Activated naive CD8-positive, alpha-beta T cell treated with anti-CD3 and anti-CD28 coated beads, Interleukin-2, amount 50 U/mL, for 24 hours (primary cell): ENCODE measurements around the gene OTC.
A peak's percentile ranks its signal among the peaks of the same experiment; 100 is the strongest.

Experiments used
- ATAC-seq: fragments of 150-1000 bp; cut with Tn5 transposase; one replicate; pipeline ENCODE4 v1.10.0; 2021
- DNase-seq: peaks from one replicate; pipeline ENCODE4 v3.0.0; 2021
- H3K27ac Mint-ChIP-seq: one replicate; pipeline ENCODE4 v1.8.0; 2021; ENCODE audit warnings: mild to moderate bottlenecking, mixed read lengths
- H3K27me3 Mint-ChIP-seq: one replicate; pipeline ENCODE4 v1.8.0; 2021; ENCODE audit warnings: mixed read lengths
- H3K36me3 Mint-ChIP-seq: one replicate; pipeline ENCODE4 v1.8.0; 2021; ENCODE audit warnings: low read depth, mixed read lengths
- H3K4me1 Mint-ChIP-seq: one replicate; pipeline ENCODE4 v1.8.0; 2021; ENCODE audit warnings: mixed read lengths
- H3K4me3 Mint-ChIP-seq: one replicate; pipeline ENCODE4 v1.8.0; 2021; ENCODE audit warnings: mild to moderate bottlenecking, moderate library complexity, mixed read lengths
- H3K9me3 Mint-ChIP-seq: one replicate; pipeline ENCODE4 v1.8.0; 2021; ENCODE audit warnings: mixed read lengths

OTC gene

DNA sequence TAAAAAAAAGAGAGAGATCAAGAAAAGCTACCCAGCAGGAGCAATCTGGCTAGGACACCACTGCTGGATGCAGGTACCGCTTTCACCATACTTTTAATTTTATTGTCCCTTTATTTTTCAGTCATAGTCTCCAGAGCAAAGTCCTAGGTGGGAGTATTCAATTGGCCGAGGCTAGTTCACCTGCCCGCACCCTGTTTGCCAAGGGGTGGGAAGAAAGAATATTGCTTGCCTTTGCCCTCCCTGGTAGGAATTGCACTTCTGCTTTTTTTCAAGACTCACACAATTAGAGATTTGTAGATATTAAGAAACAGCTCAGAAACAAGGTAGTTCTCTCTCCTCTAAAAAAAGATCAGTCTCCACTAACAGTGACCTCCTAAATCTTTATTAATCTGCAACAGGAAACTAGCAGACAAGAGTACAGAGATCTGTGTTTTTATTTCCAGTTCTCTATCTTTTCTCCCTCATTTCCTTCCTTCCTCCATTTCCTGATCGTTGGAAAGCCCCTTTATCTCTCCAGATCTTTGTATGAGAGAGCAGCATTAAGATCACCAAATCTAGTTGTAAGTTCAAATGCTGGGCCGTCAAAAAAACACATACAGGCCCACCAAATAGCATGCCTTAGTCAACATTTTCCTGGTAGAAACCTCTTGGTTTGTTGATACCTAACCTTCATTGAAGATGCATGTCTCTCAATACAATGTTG lies 15.7 kb upstream of the OTC start:
- H3K9me3 Mint-ChIP-seq = no peaks in the 10 kb centered on the region
- DNase-seq (no peak), ATAC-seq (no peak)
- H3K27ac Mint-ChIP-seq = no peak overlapping the region
- H3K4me1 Mint-ChIP-seq = no peaks in the 10 kb centered on the region
- H3K27me3 Mint-ChIP-seq = peaks cover 2% of the 10 kb centered on the region
- no peak overlapping the region for H3K4me3 Mint-ChIP-seq
- no peaks in the 10 kb centered on the region for H3K36me3 Mint-ChIP-seq

DNA sequence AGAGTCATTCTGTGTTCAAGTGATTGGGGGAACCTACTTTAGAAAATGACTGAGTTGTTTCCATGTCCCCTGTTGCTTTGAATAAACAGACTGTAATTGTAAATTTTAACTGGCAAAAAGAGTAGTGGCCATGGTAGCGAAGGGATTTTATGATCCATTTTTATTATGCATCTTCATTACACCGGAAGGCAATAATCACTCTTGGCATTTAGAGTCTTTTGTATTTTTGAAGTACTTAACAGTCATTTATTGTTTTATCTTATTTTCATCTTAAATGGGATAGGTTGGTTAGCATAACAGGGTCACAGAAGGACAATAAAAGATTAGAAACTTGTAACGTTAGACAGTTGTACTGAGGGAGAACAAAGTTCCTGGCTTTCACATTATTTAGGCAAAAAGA lies 11.0 kb upstream of the OTC start:
- Mint-ChIP-seq H3K9me3 (no peaks in the 10 kb centered on the region), H3K27ac (no peak overlapping the region), H3K27me3 (peaks cover 2% of the 10 kb centered on the region), H3K4me3 (no peak overlapping the region), H3K4me1 (no peaks in the 10 kb centered on the region), H3K36me3 (no peaks in the 10 kb centered on the region)
- DNase-seq (no peak), ATAC-seq (no peak)

DNA sequence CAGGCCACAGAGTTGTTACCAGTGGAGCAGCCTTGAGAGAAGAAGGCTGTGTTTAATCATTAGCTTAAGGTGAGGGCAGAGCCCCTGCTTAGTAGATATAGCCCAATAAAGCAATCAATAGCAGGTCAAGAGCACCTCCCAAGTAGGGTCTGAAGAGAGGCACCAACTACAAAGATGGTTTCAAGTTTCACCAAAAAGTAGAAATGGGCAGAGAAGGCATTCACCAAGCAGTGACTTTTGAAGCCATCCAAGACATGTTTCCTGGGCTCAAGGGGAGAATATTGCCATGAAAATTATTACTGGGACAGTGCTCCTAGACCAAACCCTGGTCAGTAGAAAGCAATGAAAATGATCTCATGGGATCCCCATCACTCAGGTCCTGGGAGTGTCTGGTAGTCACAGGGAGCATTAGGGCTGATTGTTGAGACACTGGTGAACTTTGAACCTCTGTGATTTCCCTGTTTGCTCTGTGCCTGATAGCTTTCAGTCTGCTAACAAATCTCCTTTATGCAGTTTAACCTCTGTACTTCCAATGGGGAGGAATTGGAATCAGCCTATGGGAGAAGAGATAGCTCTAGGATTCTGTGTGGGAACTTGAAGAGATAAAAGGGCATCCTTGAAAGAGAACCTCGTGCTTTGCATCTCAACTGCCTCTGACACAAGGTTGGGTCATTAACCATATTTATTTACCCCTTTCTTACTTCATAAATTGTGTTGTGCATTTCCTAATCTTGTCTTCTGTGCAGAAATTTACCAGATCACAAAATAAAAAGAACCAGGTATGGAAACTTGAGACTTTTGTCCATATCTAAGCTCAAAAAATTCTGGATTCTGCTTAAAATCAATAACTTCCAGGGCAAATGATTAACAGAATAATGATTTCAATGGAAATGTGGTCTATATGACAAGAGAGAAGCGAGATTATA lies 9.3 kb upstream of the OTC start:
- no peak overlapping the region for H3K27ac Mint-ChIP-seq
- H3K4me1 Mint-ChIP-seq = no peaks in the 10 kb centered on the region
- no peak for DNase-seq
- H3K36me3 Mint-ChIP-seq = no peaks in the 10 kb centered on the region
- no peaks in the 10 kb centered on the region for H3K27me3 Mint-ChIP-seq
- ATAC-seq = no peak
- H3K9me3 Mint-ChIP-seq = no peaks in the 10 kb centered on the region
- no peak overlapping the region for H3K4me3 Mint-ChIP-seq

DNA sequence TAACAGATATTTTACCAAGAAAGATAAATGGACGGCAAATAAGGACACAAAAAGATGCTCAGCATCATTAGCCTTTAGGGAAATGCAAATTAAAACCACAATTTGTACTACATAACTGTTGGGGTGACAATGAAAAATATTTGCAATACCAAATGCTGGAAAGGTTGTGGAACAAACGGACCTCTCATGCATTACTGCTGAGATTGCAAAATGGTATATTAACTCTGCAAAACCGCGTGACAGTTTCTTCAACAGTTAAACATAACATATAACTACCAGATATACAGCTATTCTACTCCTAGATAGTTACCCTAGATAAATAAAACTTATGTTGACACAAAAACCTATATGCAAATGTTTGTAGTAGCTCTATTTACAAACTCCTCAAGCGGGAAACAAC lies 6.3 kb upstream of the OTC start:
- H3K36me3 Mint-ChIP-seq = no peaks in the 10 kb centered on the region
- no peak overlapping the region for H3K4me3 Mint-ChIP-seq
- ATAC-seq = no peak
- no peak overlapping the region for H3K27ac Mint-ChIP-seq
- no peaks in the 10 kb centered on the region for H3K4me1 Mint-ChIP-seq
- no peak for DNase-seq
- H3K9me3 Mint-ChIP-seq = no peaks in the 10 kb centered on the region
- peaks cover 6% of the 10 kb centered on the region for H3K27me3 Mint-ChIP-seq

DNA sequence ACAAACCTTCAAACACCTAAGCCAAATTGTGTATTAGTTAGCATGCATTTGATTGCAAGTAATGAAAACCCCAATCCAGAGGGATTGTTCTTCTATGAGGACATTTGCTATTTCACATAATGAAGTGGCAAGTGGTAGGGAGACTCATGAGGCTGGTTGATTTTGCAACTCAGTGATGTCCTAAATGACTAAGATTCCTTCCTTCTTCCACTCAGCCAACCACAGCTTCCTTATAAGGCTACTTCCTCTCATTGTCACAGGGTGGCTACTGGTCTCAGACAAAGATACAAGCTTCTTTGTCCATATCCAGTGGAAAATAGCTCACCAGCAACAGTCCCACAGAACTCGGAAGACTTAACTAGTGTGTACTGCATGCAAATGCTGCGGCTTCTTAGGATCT lies 5.3 kb upstream of the OTC start:
- Mint-ChIP-seq H3K4me1 (no peaks in the 10 kb centered on the region), H3K27ac (no peak overlapping the region), H3K4me3 (no peak overlapping the region), H3K9me3 (no peaks in the 10 kb centered on the region), H3K27me3 (peaks cover 6% of the 10 kb centered on the region), H3K36me3 (no peaks in the 10 kb centered on the region)
- DNase-seq = no peak
- peak; percentile 36 for ATAC-seq

DNA sequence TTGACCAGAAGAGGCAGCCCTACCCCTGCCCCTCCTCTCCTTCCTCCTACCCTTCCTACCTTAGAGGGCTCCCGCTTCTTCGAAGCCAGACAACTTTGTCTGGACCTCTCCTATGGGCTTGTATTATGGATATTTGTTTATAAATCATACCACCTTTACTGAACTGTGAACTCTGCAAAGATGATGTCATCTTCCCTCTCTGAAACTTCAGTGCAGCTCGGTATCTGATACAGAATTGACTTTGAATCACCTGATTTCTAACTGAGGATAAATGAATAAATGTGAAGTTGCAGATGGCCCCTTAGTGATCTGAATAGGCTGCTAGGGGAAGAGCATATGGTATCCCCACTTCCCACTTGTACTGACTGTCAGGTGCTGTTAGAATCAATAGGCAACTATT lies 1.1 kb upstream of the OTC start:
- no peak overlapping the region for H3K4me3 Mint-ChIP-seq
- no peak for ATAC-seq
- peaks cover 6% of the 10 kb centered on the region for H3K27me3 Mint-ChIP-seq
- no peaks in the 10 kb centered on the region for H3K9me3 Mint-ChIP-seq
- no peaks in the 10 kb centered on the region for H3K4me1 Mint-ChIP-seq
- no peak overlapping the region for H3K27ac Mint-ChIP-seq
- DNase-seq = no peak
- no peaks in the 10 kb centered on the region for H3K36me3 Mint-ChIP-seq

DNA sequence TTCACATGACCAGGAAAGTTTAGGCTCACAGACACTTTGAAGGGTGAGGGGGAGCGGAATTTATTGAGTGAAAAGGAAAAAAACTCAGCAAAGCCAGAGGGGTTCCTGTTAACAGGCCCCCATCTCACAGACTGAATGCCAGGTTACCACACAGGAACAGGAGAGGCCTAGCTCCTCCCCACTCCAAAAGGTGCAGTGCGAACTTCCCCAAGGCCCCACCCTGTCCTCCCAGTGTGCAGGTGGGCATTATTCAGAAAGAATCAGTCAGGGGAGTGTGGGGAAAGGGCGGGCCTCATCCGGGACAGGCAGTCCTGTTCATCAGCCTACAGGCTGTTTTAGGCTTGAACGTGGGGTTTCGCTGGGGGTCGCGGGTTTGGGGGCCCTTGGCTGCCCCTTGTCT lies 4.0 kb downstream of the OTC start:
- no peaks in the 10 kb centered on the region for H3K4me1 Mint-ChIP-seq
- DNase-seq (no peak), ATAC-seq (no peak)
- no peaks in the 10 kb centered on the region for H3K36me3 Mint-ChIP-seq
- no peak overlapping the region for H3K27ac Mint-ChIP-seq
- H3K9me3 Mint-ChIP-seq = no peaks in the 10 kb centered on the region
- no peaks in the 10 kb centered on the region for H3K27me3 Mint-ChIP-seq
- H3K4me3 Mint-ChIP-seq = no peak overlapping the region

DNA sequence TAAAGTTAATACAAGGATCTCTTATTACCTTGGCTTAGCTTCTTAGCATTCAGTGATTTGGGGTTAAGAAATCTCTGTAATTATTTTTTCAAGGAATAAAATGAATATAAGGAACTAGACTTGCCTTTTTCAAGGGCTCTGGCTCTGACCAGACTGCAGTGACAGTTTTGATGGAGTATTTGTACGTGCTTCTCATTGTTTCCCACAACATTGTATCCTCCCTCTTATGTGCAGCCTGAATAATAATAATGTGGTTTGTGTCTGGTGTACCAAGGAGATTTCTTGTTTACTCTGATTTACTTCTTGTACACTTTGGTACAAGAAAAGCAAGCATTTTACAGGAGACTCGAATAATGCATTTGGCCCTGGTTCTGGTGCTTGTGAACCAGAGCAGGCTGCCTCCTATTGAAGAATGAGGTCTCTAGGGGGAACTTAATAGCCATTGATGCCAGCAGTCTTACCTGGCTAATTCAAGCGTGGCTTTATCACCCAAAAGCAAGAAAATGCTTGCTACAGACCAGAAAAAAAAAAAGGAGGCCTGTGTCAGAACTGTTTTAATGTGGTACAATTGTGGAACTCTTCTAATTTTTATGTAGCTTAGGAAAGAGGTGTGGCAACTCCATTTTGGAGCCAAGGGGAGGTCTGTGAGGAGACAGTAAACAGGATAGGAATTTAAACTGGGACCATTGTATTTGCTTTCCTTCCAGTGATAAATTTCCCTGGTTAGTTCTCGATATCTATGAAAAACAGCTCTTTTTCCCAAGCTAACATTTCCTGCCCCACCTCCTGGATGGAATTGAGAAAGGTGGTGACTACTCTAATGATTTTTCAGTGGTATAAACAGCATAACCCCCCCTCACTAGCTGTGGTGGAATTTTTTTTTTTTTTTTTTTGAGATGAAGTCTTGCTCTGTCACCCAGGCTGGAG lies 5.6 kb downstream of the OTC start:
- H3K4me1 Mint-ChIP-seq = no peaks in the 10 kb centered on the region
- H3K4me3 Mint-ChIP-seq = no peak overlapping the region
- H3K9me3 Mint-ChIP-seq = no peaks in the 10 kb centered on the region
- DNase-seq = no peak
- no peaks in the 10 kb centered on the region for H3K27me3 Mint-ChIP-seq
- H3K27ac Mint-ChIP-seq = no peak overlapping the region
- ATAC-seq = no peak
- no peaks in the 10 kb centered on the region for H3K36me3 Mint-ChIP-seq

DNA sequence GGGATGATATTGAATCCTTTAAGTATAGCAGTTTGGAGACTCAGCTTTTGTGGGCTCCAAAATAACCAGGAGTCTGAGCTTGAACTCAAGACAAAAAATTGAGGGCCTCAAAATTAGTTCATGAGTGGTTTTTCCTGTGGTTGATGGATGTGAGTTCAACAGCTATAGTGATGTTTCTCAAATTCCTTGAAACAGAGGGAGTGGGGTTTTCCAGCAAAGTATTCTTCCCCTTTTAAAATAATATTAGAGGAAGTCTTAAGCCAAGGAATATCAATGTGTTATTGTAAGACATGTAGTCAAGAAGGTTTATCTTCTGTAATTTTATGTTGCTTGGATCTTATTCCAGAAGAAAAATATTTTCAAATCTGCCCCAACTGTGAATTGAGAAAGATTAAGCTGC lies 10.6 kb downstream of the OTC start:
- Mint-ChIP-seq H3K4me1 (no peaks in the 10 kb centered on the region), H3K4me3 (no peak overlapping the region), H3K27ac (no peak overlapping the region), H3K27me3 (no peaks in the 10 kb centered on the region), H3K9me3 (no peaks in the 10 kb centered on the region), H3K36me3 (no peaks in the 10 kb centered on the region)
- DNase-seq (no peak), ATAC-seq (no peak)

DNA sequence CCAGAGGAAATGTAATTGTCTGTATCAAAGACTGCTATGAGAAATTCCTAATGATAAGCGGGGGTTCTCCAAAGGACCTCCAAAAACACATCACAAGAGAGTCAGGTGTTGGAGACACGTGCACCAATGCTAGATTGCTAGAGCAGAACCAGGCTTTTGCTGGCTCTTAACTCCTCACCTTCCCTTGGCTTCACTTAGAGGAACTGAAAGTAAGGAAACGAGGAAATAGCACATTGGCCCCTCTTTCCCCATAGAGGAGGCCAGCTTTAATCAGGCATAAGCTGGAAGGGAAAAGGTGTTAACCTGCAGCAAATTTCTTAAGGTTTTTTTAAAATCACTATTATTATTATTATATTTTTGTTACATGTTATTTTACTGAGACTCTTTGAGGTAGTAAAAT lies 13.6 kb downstream of the OTC start:
- Mint-ChIP-seq H3K4me3 (no peak overlapping the region), H3K4me1 (no peaks in the 10 kb centered on the region), H3K36me3 (no peaks in the 10 kb centered on the region), H3K27ac (no peak overlapping the region), H3K9me3 (no peaks in the 10 kb centered on the region), H3K27me3 (no peaks in the 10 kb centered on the region)
- ATAC-seq (no peak), DNase-seq (no peak)

DNA sequence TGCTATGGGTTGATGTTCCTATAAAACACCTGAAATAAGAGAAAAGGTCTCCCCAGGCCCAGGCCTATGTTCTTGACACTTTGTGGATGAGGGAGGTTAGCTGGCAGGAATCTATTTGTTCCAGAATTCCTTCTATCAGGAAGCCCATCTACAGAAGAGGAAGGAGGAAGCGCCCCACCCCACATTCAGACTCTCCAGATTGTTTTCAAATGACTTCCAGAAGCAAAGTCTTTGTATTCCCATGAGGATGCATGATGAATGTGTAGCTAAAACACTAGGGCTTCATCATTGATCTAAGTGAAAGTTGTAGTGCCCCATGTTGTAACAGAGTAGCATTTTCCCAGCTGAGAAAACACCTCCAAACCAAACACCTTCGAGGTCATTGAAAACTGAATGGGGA lies 16.4 kb downstream of the OTC start:
- Mint-ChIP-seq H3K4me1 (no peaks in the 10 kb centered on the region), H3K4me3 (no peak overlapping the region), H3K27me3 (peaks cover 3% of the 10 kb centered on the region), H3K36me3 (no peaks in the 10 kb centered on the region), H3K9me3 (no peaks in the 10 kb centered on the region), H3K27ac (no peak overlapping the region)
- no peak for DNase-seq
- no peak for ATAC-seq

DNA sequence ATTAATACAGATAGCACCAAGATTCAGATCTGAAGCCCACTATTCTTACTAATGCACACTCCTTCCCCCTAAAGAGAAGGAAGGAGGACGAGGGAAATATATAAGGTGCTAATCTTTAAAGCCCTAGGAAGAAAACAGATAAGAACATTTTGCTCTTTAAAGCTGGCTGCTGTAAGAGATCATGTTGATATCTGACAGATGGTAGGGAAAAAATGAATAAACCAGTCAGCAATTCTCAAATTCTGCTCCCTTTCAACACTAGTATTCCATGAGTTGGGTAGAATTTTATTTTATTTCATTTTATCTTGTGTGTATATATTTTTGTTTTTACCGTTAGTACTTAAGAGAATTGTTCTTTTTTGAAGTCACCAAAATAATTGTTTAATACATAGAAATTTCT lies 19.2 kb downstream of the OTC start:
- H3K27me3 Mint-ChIP-seq = peaks cover 3% of the 10 kb centered on the region
- DNase-seq (no peak), ATAC-seq (no peak)
- no peaks in the 10 kb centered on the region for H3K9me3 Mint-ChIP-seq
- H3K4me3 Mint-ChIP-seq = no peak overlapping the region
- H3K36me3 Mint-ChIP-seq = no peaks in the 10 kb centered on the region
- H3K27ac Mint-ChIP-seq = no peak overlapping the region
- H3K4me1 Mint-ChIP-seq = no peaks in the 10 kb centered on the region

DNA sequence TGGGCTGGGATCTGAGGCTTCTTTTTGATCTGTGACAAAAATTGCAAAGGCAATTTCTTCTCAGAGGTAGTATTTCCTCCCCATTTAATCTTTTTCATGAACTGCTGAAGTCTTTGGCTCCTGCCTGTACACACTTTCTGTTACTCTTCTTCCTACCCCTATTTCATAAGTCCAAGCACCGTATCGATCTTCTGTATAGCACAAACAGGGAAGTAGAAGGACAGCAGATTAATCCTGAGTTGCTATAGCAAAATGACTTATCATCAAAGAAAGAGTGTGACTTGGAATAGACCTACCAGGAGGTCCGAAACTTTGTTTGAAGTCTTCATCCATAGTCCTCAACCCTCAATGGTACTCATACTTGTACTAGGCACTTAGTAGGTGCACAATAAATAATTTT lies 22.0 kb downstream of the OTC start:
- peaks cover 5% of the 10 kb centered on the region for H3K27me3 Mint-ChIP-seq
- ATAC-seq = no peak
- no peaks in the 10 kb centered on the region for H3K4me1 Mint-ChIP-seq
- no peak overlapping the region for H3K4me3 Mint-ChIP-seq
- no peak for DNase-seq
- H3K9me3 Mint-ChIP-seq = no peaks in the 10 kb centered on the region
- H3K27ac Mint-ChIP-seq = no peak overlapping the region
- H3K36me3 Mint-ChIP-seq = no peaks in the 10 kb centered on the region

DNA sequence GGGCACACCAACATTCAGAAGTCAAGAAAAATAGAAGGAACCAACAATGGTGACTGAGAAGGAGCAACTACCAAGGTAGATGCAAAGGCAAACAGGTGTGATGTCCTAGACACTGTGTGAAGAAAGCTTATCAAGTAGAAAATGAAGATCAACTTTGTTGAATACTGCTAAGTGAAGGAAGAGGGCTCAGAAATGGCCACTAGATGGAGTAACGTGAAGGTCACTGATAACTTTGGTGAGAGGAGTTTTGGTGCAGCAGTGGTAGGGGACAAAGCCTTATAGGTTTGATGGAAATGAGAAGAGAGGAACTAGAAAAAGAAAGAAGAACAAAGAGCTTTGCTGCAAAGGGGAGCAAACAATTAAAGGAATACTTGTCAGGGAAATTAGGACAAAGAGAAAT lies 23.5 kb downstream of the OTC start:
- Mint-ChIP-seq H3K9me3 (no peaks in the 10 kb centered on the region), H3K27me3 (peaks cover 5% of the 10 kb centered on the region), H3K4me3 (no peak overlapping the region), H3K4me1 (no peaks in the 10 kb centered on the region), H3K27ac (no peak overlapping the region), H3K36me3 (no peaks in the 10 kb centered on the region)
- ATAC-seq (no peak), DNase-seq (no peak)
